Femur (tissue), 1 donor: ENCODE results near the gene ZNF497.
A peak's percentile ranks its signal among the peaks of the same experiment; 100 is the strongest.
"Not testable (repeated sequence)": the region's sequence is repeated elsewhere in the genome, so short reads cannot be mapped to it uniquely, and the experiment has no call there.

ENCODE experiments used
- DNase-seq: peaks from one replicate; pipeline ENCODE4 v3.0.0-alpha.2; 2017

Gene ZNF497

DNA sequence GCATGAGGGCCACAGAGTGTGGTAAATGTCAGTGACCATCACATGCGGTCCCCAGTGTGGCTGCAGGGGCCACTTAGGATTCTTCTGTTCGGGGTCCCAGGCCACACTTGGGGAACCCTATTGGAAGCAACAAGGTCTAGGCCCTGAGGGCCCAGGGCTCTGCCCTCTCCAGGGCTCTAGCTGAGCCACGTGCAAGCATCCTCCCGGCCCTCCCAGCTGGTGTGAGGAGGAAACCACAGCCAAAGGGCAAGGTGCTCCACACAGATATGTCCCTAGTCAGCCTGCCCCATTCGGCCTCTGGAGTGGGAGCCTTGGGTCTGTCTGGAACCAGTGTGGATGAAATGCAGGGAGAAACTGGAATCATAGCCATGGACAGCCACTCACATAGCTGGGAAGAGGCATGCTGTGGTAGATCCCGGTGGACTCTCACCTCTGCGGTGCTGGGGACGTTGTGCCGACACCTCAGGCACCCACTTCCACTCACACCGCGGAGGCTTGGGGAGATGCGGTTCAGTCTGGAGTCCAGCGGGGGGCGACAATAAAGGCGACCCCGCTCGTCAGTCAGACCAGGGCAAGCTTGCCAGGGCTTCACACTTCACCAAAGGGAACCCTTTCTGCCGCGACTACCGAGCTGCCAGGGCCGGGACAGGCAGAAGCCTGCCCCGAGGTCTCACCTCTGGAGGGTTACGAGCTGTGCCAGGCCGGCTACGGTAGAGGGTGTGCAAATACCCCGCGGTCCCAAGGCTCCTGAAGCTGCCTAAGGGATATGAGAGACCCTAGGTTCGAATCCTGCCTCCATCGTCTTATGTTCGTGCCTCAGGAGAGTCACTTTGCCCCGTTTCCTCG, 4.3 kb upstream of the ZNF497 start:
- peak; percentile 15 for DNase-seq

DNA sequence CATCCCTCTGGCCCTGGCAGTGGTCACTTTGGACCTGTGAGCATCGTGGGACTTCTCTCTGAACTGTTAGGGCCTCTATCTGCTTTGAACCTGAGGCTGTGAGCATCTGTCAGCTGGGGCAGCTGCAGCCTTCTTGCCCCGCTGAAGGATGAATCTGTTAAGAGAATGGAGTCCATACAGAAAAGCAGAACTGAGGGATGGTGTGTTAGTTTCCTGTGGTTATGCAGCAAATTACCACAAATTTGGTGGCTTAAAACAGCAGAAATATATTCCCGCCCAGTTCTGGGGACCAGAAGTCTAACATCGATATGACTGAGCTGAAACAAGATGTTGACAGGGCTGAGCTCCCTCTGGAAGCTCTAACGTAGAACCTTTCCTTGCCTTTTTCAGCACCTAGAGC, 1.6 kb upstream of the ZNF497 start:
- peak; percentile 12 for DNase-seq

DNA sequence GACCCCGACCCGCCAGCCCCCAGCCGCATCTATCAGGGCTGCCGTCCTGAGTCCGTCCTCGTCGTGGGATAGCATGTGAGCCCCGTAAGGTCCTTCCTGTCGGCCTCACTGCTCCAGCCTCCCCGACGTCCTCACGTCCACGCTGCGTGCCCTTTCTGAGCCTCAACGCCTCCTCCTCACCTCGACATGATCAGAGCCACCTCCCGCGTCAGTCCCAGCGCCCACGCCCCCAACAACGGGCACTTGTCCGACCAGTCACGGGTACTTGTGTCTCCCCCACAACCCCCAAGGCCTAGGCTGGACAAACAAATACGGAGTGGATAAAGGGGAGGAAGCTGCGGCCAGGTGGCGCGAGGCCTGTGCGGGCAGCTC, 665 bp downstream of the ZNF497 start:
- no peak for DNase-seq

DNA sequence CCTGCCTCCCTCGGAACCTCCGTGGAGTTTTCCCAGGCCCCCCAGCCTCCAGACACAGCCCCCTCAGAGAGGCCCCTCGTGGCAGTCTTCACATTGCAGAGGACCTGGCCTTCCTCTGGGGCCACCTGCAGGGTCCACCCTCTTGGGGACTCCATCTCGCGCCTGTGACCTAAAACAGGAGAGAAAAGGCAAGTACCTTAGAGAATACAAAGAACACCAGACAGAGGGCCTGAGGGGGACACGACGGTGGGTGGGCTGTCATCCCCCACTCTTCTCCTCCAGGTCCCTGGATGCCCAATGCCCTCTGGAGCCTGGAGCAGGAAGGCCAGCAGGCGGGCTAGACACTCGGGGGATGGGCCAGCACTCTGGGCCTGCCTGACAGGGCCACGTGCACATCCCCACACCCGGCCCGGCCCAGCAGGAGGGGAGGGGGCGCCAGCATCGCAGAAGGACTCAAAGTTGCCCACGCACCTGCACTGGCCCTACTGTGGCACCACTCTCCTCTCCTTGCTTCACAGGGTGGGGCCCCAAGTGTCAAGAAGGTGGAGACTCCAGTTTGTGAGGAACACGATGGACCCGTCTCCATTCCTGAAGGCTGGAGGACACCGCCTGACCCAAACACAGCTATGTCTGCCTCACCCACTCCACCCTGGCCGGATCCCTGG, 4.9 kb downstream of the ZNF497 start:
- peak; percentile 15 for DNase-seq

DNA sequence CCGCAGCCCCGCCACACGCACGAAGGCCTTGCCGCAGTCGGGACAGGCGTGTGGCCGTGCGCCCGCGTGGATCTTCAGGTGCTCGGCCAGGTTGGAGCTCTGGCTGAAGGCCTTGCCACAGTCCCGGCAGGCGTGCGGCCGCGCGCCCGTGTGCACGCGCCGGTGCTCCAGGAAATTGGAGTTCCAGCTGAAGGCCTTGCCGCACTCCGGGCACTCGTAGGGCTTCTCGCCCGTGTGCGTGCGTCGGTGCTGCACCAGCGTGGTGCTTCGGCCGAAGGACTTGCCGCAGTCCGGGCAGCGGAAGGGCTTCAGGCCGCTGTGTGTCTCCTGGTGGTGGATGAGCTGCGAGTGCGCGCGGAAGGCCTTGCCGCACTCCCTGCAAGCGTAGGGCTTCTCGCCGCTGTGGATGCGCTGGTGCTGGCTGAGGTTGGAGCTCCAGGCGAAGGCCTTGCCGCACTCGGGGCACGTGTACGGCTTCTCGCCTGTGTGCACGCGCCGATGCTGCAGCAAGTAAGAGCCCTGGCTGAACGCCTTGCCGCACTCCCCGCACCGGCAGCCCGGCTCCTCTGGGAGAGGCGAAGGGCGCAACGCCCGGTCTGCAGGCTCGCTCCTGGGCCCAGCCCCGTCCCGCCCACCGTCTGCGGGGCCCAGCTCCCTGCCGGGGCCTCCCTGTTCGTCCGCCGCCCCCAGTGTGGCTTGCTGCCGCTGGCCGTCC, 5.6 kb downstream of the ZNF497 start:
- DNase-seq = peak; percentile 31

DNA sequence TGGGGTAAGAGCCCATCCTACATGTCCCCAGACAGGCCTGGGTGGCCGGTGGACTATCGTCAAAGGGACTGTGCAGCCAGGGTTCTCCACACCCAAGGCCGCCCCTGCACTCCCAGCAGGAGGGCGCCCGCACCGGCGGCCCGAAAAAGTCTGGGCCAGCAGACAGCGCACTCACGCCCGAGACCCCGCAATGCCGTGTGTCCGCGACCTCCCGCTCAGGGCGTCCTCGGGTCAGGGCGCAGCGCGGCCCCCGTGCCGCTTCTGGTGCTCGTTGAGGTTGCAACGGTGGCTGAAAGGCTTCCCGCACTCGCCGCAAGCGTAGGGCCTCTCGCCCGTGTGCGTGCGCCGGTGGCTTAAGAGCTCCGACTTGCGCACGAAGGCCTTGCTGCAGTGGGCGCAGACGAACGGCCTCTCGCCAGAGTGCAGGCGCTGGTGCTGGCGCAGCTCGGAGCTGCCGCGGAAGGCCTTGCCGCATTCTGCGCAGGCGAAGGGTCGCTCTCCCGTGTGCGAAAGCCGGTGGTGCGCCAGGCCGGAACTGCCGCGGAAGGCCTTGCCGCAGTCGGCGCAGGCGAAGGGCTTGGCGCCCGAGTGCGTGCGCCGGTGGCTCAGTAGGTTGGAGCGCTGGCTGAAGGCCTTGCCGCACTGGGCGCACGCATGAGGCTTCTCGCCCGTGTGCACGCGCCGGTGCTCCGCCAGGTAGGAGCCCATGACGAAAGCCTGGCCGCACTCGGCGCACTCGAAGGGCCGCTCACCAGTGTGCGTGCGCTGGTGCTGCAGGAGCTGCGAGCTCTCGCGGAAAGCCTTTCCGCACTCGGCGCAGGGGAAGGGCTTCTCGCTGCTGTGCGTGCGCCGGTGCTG, 6.4 kb downstream of the ZNF497 start:
- DNase-seq = peak; percentile 28

DNA sequence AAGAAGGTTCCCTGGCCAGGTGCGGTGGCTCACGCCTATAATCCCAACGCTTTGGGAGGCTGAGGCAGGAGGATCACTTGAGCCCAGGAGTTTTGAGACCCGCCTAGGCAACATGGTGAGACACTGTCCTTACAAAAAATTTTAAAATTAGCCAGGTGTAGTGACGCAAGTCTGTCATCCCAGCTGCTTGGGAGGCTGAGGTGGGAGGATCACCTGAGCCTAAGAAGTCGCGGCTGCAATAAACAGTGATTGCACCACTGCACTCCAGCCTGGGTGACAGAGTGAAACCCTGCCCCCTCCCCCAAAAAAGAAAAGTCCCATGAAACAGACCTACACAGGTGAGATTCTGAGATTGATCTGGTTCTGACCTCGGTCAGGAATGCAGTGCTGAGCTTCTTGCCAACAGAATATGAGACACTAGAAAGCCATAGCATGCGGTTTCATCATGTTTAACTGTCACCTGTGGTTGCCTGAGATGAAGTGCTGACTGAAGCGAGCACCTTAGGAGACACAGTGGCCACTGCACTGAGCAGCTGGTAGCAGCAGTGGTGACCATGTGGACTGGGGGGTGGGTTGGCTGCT, 7.2 kb downstream of the ZNF497 start:
- DNase-seq = no peak

DNA sequence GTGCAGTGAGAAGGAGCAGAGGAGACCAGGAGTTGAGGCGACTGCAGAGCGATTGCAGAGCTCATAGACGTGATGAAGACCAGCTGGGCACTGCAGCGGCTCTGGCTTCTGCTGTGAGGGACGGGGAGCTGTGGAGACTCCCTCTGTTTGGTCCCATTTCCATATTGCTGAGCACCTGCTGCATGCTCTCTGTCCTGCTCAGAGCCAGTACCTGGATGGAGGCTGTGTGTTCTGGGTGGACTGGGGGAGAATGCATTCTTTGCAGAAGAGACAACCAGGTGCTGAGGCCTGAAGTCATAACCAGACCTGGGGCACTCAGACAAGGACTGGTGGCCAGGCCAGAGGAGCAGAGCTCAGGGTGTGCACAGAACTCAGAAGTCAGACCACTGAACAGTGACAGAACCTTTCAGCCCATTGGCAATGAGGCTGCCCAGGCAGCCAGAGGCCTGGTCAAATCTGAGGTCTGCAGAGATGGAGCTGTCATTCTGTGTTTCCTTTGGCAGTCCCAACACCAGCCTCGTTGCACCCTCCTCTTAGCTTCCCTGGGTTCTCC, 8.0 kb downstream of the ZNF497 start:
- DNase-seq = no peak

DNA sequence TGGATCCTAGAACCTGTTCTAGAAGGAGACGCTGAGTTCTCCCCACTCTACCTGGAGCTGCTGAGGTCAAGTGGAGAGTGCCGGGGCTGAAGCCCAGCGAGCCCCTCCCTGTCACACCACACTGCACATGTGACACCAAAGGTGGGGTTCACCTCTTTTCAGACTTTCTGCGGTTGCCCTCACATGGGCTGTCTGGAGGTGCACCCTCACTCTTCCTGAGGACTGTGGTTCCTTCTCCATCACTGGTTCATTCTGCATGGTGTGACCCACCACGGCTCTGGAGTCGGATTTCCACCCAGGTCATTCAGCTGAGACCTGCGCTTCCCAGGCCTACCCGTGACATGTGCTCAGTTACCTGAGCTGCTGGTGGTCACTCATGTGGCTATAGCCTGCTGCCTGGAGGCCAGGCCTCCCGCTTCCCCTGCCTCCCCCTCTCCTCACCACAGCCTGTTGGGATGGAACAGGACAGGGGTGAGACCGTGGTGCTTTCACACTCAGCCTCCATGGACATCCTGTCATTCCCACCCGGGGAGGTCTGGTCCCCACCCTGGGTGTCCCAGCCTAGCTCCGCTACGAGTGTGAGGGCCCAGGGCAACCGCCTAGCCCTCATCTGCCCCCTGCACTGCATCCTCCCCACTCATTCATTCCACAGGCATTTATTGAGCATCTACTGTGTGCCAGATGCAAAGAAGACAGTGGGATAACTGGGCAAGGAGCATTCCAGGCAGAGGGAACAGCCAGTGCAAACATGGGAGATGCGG, 8.7 kb downstream of the ZNF497 start:
- peak; percentile 18 for DNase-seq

DNA sequence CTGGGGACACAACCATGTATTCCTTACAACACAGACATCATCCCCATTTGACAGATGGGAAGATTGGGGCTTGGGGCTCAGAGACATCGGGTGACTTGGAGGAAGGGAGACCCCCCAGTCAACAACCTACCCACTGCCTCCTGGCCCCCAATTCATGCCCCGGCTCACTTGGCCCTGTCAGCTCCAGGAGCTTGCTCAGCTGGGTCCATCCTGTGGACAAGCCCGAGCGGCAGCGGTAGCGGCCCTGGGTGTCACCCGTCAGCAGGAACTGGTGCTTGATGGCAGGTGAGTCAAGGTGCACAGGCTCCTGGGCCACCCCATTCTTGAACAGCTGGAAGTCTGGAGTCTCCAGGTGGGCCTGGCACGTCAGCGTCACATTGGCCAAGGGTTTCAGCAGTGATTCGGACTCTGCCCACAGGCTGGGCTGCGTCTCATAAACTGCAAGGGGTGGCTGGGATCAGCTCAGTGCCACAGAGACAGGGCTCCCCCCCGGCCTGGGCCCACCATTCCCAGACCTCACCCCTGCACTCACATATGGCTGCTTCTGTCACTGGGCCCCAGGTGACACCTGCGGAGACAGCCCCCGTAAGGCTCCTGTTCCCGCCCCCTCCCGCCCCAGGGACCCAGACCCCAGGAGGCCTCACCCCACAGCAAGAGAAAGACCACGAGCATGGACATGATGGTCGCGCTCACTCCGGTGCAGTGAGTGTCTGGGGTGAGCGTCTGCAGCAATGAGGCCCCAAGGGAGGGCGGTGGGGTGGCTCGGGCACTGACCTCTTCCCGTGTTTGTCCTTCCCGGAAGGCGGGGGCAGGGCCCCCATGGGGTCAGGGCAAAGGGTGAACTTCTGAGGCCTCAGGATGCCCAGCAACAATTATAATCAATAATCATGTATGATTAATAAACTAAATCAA, 9.5 kb downstream of the ZNF497 start, which contains the start of gene A1BG:
A1BG (minus strand) TSS at position 733 of the 912 bp plus-strand sequence; CDS start at position 678, 55 bp downstream.
- DNase-seq = peak; percentile 14

DNA sequence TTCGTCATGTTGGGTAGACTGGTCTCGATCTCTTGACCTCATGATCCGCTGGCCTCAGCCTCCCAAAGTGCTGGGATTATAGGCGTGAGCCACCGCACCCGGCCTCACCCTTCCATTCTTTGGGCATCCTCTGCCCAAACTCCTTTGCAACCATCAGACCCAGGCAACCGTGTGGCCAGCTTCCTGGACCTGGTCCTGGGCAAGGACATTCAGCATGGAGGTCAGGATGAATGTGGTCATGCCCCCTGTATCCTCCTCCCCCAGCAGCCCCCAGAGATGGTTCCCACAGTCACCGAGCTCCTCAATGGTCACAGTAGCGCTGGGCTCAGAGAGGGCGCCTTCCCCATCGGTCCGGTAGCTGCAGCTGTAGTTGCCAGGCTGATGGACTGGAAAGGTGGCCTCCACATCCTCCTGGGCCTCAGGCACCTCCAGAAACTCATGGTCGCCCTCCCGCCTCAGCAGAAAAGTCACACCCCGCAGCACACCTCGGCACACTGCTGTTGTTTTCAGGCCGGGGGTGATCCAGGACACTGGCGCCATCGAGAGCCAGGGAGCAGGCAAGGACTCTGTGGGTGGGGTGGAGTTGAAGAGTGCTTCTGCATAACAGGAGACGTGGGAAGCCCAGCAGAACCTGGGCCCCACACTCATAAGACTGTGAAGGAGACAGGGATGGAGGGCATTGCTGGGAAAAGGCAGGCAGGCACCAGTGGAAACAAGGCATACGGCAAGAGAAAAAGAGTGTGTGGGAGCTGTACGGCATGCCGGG, 10.4 kb downstream of the ZNF497 start:
- no peak for DNase-seq

DNA sequence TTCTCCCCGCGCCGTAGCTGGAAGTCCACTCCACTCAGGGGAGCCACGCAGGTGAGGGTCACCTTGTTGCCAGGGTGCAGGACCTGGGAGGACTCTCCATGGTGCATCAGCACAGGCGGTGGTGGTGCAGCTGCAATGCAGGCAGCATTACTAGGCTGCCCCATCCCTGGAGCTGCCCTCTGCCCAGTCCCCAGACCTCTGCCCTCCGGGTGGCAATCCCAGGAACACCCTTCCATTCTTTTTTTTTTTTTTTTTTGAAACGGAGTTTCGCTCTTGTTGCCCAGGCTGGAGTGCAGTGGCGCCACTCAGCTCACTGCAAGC, 11.0 kb downstream of the ZNF497 start:
- no peak for DNase-seq

DNA sequence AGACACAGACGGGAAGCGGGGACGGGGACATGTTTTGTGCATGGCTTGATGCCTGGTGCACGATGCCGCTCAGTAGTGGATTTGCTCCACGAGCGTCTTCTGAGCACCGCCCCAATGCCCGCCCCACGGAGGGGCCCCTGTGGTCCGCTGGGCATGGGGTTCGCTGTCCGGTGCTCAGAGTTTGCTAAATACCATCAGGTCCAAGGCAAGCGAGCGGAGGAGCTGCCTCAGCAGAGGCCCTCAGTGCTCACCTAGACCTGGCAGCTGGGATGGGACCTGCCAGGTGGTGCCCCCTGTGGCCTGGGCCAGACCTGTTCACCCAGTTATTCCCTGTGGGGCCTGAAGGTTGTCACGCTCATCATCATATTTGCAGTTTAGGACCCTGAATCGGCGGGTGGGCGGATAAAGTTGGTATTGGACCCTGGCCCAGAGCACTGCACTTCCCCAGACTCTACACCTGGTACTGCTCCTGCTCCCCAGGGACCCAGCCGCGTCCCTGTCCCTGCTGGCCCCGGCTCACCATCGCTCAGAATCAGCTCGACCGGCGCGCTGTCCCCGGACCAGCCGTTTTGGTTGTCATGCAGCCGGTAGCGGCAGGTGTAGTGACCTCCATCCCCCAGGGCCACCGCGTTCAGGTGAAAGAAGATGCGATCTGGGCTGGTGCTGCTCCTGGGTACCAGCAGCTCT, 11.5 kb downstream of the ZNF497 start:
- peak; percentile 17 for DNase-seq

DNA sequence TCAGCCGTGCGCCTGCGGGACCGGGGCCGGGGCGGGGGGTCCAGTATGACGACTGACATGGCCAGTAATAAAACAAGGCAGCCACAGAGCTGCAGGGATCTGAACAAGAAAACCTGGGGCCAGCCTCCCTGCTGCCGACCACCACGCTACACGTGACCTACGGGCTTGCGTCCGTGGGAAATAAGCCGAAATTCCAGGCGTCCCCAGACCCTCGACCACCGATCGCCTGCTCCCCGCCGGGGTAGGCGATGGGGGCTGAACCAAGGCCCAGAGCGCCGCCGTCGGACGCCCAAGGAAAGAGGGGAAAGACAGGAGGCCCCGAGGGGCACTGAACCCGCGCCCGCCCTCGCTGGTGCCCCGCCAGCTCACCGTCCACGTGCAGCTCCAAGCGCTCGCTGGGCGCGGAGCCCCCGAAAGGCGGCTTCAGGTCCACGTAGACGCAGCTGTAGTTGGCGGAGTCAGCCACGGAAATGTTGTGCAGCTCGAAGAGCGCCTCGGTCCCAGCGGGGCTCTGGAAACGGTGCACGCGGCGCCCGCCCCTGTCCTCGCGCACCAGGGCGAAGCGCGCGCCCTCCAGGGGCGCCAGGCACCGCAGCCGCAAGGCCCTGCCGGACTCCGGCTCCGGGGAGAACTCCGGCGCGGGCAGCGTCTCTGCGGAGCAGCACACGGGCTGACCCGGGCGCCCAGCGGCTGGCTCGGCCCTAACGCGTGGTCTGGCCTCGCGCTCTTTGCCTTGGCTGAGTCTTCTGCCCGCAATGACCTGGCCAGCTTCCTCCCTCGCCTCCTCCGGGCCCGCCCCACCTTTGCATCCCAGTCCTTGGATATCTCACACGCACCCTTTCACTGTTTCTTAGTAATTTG, 12.3 kb downstream of the ZNF497 start:
- DNase-seq = peak; percentile 31

DNA sequence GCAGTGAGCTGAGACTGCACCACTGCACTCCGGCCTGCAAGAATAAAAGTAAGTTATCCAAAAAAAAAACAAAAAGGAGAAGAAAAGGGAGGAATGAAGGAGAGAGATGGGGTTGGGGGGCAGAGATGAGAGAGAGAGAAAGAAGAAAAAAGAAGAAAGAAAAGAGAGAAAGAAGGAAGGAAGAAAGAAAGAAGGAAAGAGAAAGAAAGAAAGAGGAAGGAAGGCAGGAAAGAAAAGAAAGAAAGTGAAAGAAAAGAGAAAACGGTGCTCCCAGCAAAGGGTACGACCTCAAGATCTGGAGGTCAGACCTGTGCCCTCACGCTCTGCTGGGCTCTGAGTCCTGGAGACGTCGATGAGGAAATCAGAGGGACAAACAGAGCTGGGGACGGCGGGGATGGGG, 13.0 kb downstream of the ZNF497 start:
- no peak for DNase-seq

DNA sequence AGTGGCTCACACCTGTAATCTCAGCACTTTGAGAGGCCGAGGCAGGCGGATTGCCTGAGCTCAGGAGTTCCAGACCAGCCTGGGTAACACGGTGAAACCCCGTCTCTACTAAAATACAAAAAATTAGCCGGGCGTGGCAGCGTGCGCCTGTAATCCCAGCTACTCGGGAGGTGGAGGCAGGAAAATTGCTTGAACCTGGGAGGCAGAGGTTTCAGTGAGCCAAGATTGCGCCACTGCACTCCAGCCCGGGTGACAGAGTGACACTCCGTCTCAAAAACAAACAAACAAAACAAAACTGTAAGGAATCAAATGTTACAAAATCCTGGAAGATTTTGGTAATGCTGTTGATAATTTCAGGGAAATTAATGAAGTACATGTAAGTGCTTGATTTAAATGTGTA, 14.5 kb downstream of the ZNF497 start:
- not testable (repeated sequence) for DNase-seq
